GM18508 (cell line): ENCODE results near the gene TMEM238L.

ENCODE experiments used
- ATAC-seq: cut with Tn5 transposase; IDR thresholded peaks from one replicate; pipeline ENCODE4 v1.9.1; 2021; ENCODE audit warnings: moderate number of reproducible peaks; ENCODE audit not compliant: insufficient read depth, unreplicated experiment

The TMEM238L gene

DNA sequence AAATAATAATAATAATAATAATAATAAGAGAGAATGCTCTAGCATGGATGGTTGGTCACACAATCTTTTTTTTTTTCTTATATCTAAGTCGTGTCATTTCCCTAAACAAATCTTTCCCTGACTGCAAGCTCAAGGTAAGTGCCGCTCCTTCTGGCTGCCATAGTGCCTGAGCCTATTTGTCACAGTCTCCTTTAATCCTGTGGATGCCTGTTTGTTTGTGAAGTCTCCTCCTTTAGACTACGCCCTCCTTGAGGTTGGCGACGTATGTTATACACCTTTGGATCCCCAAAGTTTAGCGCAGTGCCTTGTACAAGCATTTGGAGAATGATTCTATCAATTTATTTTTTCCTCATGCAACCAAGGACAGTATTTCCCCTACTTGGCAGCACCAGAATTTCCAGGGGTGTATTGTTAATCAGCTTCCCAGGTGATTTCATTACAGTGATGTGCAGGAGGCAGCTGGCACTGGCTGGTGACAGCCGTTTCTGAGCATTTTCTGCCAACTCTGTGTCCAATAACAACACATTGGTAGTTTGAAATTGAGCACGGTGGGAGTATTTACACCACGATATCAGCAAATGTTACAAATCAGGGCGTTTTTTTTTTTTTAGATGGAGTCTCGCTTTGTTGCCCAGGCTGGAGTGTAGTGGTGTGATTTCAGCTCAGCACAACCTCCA lies 26.6 kb downstream of the TMEM238L start:
- ATAC-seq, result no peak

DNA sequence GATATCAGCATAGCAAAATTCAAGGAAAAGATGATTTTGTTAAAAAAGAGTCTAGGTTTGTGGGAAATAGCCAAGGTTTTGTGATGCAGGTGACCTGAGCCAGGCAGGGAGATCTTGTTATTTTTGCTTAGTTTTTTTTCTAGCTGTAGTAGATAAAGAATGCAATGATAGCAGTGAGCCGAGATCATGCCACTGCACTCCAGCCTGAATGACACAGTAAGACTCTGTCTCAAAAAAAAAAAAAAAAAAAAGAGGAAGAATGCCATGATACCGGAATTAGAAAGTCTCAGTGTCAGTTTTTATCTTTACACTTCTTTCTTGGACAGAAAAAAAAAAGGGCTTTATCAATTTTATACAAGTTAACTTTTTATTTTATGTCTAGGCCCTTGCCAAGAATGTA lies 27.5 kb downstream of the TMEM238L start:
- no peak for ATAC-seq

DNA sequence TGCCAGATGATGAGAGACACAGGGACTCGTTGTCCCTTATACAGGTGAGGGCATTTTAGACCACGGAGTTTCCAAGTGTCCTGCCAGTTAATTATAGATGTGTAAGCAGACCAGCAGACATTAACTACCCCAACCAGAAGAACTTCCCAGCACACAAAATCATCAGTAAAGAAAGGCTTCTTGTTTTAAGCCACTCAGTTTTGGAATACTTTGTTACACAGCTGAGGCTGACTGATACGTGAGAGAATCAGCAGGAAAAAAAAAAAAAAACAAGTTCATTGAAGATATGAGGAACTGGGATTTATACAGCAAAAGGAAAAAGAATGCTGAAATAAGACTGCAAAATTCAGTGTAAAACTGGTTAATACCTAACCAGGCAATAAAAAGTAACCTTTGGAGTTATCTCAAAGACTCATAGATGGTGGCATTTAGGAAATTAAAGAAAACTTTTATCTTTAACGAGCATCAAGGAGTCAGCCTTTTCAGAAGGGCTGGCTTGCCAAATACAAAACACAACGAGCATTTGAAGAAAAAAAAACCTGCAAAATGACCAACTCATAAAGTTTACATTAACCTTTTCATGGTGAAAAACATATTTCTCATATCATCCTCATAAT lies 28.1 kb downstream of the TMEM238L start:
- ATAC-seq, result no peak

DNA sequence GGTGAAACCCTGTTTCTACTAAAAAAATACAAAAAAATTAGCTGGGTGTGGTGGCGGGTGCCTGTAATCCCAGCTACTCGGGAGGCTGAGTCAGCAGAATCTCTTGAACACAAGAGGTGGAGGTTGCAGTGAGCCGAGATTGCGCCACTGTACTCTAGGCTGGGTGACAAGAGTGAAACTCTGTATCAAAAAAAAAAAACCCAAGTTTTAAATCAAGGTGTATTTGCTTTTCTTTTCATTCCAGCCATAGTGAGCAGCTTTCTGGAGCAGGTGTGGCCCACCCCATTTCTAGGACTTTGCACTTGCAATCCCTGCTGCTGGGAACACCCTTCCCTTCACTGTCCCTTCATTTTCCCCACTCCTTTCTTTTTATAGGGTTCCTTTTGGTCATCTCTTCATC lies 28.8 kb downstream of the TMEM238L start:
- no peak for ATAC-seq

DNA sequence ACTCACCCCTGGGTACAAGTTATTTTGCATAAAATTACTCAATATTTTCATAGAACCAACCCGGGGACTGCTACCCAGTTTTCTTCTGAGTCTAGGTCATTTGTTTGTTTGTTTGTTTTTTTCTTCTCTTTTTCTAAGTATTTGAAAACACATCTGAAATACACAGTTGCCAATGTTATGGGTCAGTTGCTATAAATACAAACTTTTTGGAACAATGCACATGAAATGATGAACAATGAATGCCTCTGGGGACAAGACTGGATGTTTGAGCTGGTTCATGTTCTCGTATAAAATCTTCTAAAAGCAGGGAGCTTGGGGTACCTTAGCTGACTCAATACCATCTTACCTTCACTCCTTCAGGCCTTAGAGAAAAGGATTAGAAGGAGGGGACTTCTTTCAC lies 30.5 kb downstream of the TMEM238L start:
- no peak for ATAC-seq

DNA sequence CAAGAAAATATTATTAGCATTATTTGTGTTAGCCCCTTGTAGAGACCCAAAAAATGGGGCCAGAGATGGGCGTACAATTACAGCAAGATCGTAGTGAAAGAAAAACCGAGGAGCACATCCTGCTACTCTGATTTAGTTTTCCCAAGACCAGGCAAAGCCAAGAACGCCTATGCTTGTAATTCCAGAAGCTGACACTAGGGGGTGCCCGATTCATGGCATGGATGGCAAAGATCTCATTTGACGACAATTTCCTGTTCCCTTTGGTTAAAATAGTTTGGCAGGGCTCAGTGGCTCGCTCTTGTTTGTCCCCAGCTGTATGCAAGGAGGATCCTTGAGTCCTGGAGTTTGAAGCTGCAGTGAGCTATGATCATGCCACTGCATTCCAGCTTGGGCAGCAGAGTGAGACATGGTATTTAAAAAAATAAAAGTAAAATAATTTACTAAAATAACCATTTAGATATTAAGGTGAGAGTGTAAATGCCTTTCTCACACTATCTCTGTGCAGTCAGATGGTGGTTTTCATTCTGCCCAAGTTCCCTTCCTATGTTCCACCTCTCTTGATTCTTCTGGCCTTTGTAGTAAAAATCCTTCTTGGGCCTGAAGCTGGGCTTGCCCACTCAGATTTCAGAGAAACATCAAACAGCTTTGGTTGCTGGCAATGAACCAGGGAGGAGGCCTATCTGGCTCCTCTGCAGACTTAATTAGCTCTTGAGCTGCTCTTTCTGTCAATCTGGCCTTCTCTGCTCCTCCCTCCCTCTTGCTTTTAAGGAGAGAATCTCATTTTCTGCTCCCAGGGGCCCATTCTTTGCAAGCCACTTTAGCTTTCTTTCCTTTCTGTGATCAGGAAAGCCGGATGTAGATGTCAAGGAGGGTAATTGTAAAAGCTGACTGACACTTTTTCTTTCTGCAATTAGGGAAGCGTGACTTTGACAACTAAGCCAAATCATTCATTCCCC lies 31.2 kb downstream of the TMEM238L start:
- no peak for ATAC-seq

DNA sequence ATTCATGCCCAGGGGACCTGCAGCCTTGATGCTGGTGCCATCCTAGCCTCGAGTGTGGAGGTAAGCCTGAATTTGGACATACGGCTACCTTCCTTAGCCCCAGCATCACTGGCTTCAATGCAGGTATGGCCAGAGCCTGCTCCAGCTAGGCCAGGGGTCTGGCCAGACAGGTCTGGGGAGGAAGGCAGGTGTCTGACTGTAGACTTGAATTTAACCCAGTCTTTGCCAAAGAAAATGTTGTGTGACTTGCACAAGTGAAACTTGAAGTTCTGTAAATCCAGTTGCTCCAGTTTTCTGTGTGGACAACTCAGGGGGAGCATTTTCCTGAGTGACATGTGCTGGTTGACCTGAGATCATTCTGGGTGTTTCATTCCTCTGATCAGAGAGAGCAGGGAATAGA lies 32.8 kb downstream of the TMEM238L start:
- ATAC-seq, result no peak

GRCh38 chr17:10769840-10770239 lies 34.1 kb downstream of the TMEM238L start:
- no peak for ATAC-seq

GRCh38 chr17:10768750-10769251 lies 35.1 kb downstream of the TMEM238L start:
- no peak for ATAC-seq

- ATAC-seq, result no peak
Observed at GRCh38 chr17:10767232-10767631, 36.7 kb downstream of the TMEM238L start.

DNA sequence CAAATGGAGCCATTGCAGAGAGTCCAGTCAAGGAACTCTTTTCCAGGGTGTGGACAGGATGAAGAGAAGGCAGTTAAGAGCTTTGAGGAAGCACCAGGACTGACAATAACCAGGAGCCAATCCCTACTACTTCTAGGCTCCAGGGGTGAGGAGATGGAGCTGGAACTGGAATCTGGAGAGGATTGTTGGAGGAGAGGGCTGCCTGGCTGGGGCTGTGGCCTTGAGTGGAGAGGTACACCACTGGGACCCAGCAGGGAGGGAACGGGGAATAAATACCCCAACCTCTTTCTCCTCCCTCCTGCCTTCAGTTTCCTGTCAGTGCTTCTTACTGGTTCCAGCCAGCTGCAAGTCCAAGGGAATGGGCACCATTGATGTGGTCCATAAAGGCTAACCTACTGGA lies 41.9 kb downstream of the TMEM238L start:
- no peak for ATAC-seq

DNA sequence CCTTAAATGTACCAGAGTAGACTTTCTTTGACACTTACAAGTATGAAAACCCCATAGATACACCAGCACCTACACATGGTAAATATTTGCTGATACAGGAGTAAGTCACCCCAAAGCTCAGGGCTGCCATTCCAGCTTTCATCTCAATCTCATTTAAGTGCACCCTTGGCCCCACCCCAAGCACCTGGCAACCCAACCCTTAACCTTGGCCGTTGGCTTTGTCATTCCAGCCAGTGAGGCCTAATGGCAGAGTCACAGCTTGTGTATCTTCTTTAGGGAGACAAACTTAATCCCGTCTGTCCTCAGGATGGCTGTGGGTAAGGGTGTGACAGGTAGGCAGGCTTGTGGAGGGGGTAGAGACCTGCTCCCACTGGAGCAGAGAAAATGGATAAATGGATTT lies 42.6 kb downstream of the TMEM238L start:
- ATAC-seq, result no peak

GRCh38 chr17:10758062-10758461 lies 45.8 kb downstream of the TMEM238L start:
- ATAC-seq, result no peak

DNA sequence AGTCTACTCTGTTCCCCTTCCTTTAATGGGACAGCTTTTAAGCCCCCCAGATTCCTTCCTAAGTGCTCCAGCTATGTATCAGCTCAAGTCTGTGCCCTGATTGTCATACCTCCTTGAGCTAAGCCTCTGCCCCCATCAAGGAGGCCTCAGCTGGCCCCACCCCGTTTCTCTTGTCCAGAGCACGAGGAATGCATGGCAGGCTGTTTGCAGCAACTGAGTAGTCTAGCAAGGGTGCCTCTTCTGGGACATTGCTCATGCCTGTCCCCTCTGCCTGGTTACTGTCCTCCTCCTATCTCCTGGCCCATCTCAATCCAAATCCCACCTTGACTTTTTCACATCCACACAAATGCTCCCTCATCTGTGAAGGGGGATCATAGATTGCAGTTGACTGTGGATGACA lies 46.3 kb downstream of the TMEM238L start:
- no peak for ATAC-seq

DNA sequence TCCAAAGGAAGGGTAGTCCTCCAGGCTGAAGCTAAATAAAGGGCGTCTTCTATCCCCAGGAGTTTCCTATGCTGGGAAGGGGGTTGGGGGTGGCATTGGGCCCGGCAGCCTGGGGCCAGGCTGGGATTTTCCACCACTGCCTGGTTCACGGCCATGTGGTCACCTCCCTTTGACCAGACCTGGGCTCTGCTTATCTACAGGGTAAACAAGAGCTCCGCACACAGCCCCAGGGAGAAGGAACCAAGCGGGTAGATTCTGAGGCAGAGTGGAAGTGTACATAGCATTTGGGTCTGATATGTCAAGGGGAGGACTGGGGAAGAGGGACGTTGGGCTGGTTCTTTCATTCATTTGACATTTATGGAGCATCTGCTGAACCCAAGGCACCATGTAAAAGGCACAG lies 46.8 kb downstream of the TMEM238L start:
- ATAC-seq, result no peak

GRCh38 chr17:10756619-10757018 lies 47.3 kb downstream of the TMEM238L start:
- ATAC-seq, result no peak

- ATAC-seq, result no peak
Observed at GRCh38 chr17:10756185-10756584, 47.7 kb downstream of the TMEM238L start.

GRCh38 chr17:10755592-10756127 lies 48.2 kb downstream of the TMEM238L start:
- no peak for ATAC-seq

DNA sequence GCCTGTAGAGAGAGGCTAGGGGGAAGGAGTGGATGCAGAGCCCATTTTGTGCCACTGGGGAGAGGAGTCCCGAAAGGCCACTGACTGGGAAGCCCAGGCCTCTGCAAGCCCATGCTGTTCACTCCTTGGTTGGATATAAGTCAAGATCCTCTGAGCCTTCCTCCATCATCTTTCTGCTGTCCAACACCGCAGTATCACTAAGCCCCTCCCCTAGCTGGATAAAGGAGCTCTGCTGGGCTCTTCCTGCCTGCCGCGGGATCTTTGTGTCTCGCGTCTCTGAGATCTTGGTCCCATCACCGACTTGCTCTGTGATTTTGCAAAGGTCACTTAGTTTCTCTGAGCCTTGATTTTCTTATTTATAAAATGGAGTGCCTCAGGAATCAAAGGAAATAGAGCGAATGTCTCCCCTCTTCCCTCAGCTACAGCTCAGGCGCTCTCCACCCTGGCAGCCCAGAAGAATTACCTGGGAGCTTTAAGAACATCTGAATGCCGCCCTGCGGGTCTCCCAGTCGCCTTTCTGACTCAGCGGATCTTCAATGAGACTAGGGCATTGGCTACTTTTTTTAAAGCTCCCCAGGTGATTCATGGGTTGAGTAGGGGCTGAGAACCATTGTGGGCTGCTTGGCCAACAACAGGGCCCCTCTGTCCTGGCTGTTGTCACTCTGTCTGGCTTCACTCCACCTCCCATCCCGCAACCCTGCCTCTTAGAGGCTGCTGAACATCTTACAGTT lies 48.9 kb downstream of the TMEM238L start:
- no peak for ATAC-seq

- no peak for ATAC-seq
Observed at GRCh38 chr17:10754109-10754508, 49.8 kb downstream of the TMEM238L start.
